Neutrophil (primary cell): Measurements from ENCODE around the gene RYR2.
"Not testable (repeated sequence)": the region's sequence is repeated elsewhere in the genome, so short reads cannot be mapped to it uniquely, and the experiment has no call there.

Experiments used
- H3K27ac ChIP-seq: fragments of 200-600 bp; sonication (generic); 2 replicates; pipeline ENCODE4 v1.5.1; 2016; ENCODE audit warnings: mild to moderate bottlenecking, moderate library complexity
- H3K27me3 ChIP-seq: fragments of 200-600 bp; sonication (generic); 2 replicates; pipeline ENCODE4 v1.6.0; 2016; ENCODE audit warnings: mild to moderate bottlenecking
- H3K36me3 ChIP-seq: fragments of 200-600 bp; sonication (generic); 2 replicates; pipeline ENCODE4 v1.5.1; 2017
- H3K4me1 ChIP-seq, 2 experiments: fragments of 200-600 bp in 1 of 2; sonication (generic) in 1 of 2; 1 replicate in 1 of 2; 2 replicates in 1 of 2; pipeline versions ENCODE4 v1.5.1 to v1.6.1; 2013 to 2016; ENCODE audit warnings: low read depth in 1 of 2, low read length in 1 of 2, mild to moderate bottlenecking in 1 of 2, moderate library complexity in 1 of 2; ENCODE audit not compliant: control insufficient read depth in 1 of 2, insufficient read depth in 1 of 2
- H3K4me3 ChIP-seq, 2 experiments: fragments of 200-600 bp in 1 of 2; sonication (generic) in 1 of 2; 1 replicate in 1 of 2; 2 replicates in 1 of 2; pipeline ENCODE4 v1.5.1; 2013 to 2016; ENCODE audit warnings: low read depth in 1 of 2, low read length in 1 of 2, mild to moderate bottlenecking in 1 of 2, moderate library complexity in 1 of 2
- H3K9me3 ChIP-seq: fragments of 200-600 bp; sonication (generic); 2 replicates; pipeline ENCODE4 v1.5.1; 2016
- CTCF ChIP-seq: fragments of 200-600 bp; sonication (generic); IDR thresholded peaks from 2 replicates; pipeline ENCODE4 v1.5.1; 2016; ENCODE audit warnings: antibody characterized with exemption

The RYR2 gene

GRCh38 chr1:237126180-237126579 lies 84.2 kb downstream of the RYR2 start:
- no peak overlapping the region for H3K27ac ChIP-seq
- no peak for TF ChIP-seq CTCF
- no peaks in the 10 kb centered on the region for H3K27me3 ChIP-seq
- no peaks in the 10 kb centered on the region for H3K9me3 ChIP-seq
- no peaks in the 10 kb centered on the region for H3K4me1 ChIP-seq
- H3K36me3 ChIP-seq: no peaks in the 10 kb centered on the region
- H3K4me3 ChIP-seq: no peak overlapping the region

- H3K9me3 ChIP-seq, H3K4me1 ChIP-seq, H3K36me3 ChIP-seq, H3K27ac ChIP-seq, H3K27me3 ChIP-seq, H3K4me3 ChIP-seq: not testable (repeated sequence)
Observed at GRCh38 chr1:237127301-237127700, 85.3 kb downstream of the RYR2 start.

GRCh38 chr1:237133921-237134320 lies 91.9 kb downstream of the RYR2 start:
- no peak for TF ChIP-seq CTCF
- Histone ChIP-seq H3K9me3 (no peaks in the 10 kb centered on the region), H3K4me3 (no peak overlapping the region), H3K36me3 (no peaks in the 10 kb centered on the region), H3K27ac (no peak overlapping the region), H3K27me3 (no peaks in the 10 kb centered on the region), H3K4me1 (no peaks in the 10 kb centered on the region)

- no peaks in the 10 kb centered on the region for H3K9me3 ChIP-seq
- no peak for TF ChIP-seq CTCF
- H3K27me3 ChIP-seq: no peaks in the 10 kb centered on the region
- H3K36me3 ChIP-seq: no peaks in the 10 kb centered on the region
- no peak overlapping the region for H3K27ac ChIP-seq
- no peaks in the 10 kb centered on the region for H3K4me1 ChIP-seq
- no peak overlapping the region for H3K4me3 ChIP-seq
Observed at GRCh38 chr1:237134929-237135328, 92.9 kb downstream of the RYR2 start.

GRCh38 chr1:237138551-237138950 lies 96.6 kb downstream of the RYR2 start:
- no peaks in the 10 kb centered on the region for H3K4me1 ChIP-seq
- H3K4me3 ChIP-seq: no peak overlapping the region

GRCh38 chr1:237139732-237140131 lies 97.7 kb downstream of the RYR2 start:
- Histone ChIP-seq H3K4me3 (no peak overlapping the region), H3K27me3 (no peaks in the 10 kb centered on the region), H3K36me3 (no peaks in the 10 kb centered on the region), H3K4me1 (no peaks in the 10 kb centered on the region), H3K9me3 (no peaks in the 10 kb centered on the region), H3K27ac (no peak overlapping the region)
- TF ChIP-seq CTCF: no peak

More at GRCh38 chr1:237138551-237138950, 96.6 kb downstream of the RYR2 start:
- H3K27ac ChIP-seq: no peak overlapping the region
- H3K36me3 ChIP-seq: no peaks in the 10 kb centered on the region
- H3K9me3 ChIP-seq: no peaks in the 10 kb centered on the region
- no peaks in the 10 kb centered on the region for H3K27me3 ChIP-seq
- TF ChIP-seq CTCF: no peak
